NB4 (cell line): ENCODE data around the gene FNBP1L.

Experiments used
- MAX ChIP-seq: IDR thresholded peaks from 2 replicates; pipeline ENCODE4 v1.6.1; 2011; ENCODE audit warnings: low read depth, low read length
- MYC ChIP-seq: IDR thresholded peaks from 2 replicates; pipeline ENCODE4 v1.6.1; 2011; ENCODE audit warnings: low read depth, low read length
- POLR2A ChIP-seq: IDR thresholded peaks from 2 replicates; pipeline ENCODE4 v1.6.1; 2011; ENCODE audit warnings: mild to moderate bottlenecking; ENCODE audit not compliant: insufficient read length; ENCODE audit errors: extremely low read depth

GRCh38 chr1:93532780-93533378, 85.0 kb downstream of the FNBP1L start:
- no peak for TF ChIP-seq MAX
- TF ChIP-seq POLR2A: no peak
- TF ChIP-seq MYC: no peak
